PFSK-1 (cell line): Measurements from ENCODE around the gene TTC21A.

Experiments used
- FOXP2 ChIP-seq: optimal IDR thresholded peaks from 2 replicates; pipeline ENCODE3; 2011; ENCODE audit warnings: borderline replicate concordance, control low read depth, inconsistent platforms; ENCODE audit not compliant: insufficient read depth; ENCODE audit errors: extremely low read length, extremely low read depth
- POLR2AphosphoS5 ChIP-seq: IDR thresholded peaks from 2 replicates; pipeline ENCODE4 v1.6.1; 2012; ENCODE audit warnings: low read depth, mild to moderate bottlenecking, control low read depth, low read length, moderate library complexity
- SIN3A ChIP-seq: IDR thresholded peaks from 2 replicates; pipeline ENCODE4 v1.6.1; 2012; ENCODE audit warnings: mild to moderate bottlenecking, low read length, moderate library complexity, borderline replicate concordance; ENCODE audit not compliant: insufficient read depth
- TAF1 ChIP-seq: IDR thresholded peaks from 2 replicates; pipeline ENCODE4 v1.6.1; 2012; ENCODE audit warnings: low read length, control low read depth, borderline replicate concordance; ENCODE audit not compliant: insufficient read depth
- TF ChIP-seq, protein P1 (sequence below), 2 experiments: IDR thresholded peaks; 2 replicates each; pipeline versions ENCODE4 v1.6.1 to v1.8.0; 2011 to 2012; ENCODE audit warnings: low read depth in 2 of 2, low read length in 2 of 2, control low read depth in 1 of 2, inconsistent platforms in 1 of 2, mild to moderate bottlenecking in 1 of 2, moderate library complexity in 1 of 2; ENCODE audit not compliant: insufficient read depth in 1 of 2

TTC21A gene

DNA sequence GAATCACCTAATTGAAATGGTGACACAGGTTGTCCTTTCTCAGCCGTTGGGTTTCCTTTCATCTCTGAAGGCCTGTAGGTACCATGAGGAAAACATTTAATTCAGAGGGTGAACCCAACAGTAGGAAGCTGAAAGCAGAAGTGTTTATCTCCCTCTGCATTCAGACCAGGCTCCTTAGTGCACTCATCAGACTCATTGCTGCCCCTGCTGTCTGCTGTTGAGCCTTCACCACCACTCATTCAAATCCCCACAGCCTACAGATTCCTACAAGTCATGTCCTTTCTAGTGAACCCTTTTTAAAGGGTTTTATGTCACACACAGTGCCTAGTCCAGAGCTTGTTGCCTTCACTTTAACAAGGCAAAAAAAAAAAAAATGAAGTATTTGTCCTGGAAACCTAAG, 42.3 kb upstream of the TTC21A start:
- TF ChIP-seq TAF1: no peak
- no peak for TF ChIP-seq POLR2AphosphoS5
- TF ChIP-seq FOXP2: no peak
- TF ChIP-seq, protein P1, sequence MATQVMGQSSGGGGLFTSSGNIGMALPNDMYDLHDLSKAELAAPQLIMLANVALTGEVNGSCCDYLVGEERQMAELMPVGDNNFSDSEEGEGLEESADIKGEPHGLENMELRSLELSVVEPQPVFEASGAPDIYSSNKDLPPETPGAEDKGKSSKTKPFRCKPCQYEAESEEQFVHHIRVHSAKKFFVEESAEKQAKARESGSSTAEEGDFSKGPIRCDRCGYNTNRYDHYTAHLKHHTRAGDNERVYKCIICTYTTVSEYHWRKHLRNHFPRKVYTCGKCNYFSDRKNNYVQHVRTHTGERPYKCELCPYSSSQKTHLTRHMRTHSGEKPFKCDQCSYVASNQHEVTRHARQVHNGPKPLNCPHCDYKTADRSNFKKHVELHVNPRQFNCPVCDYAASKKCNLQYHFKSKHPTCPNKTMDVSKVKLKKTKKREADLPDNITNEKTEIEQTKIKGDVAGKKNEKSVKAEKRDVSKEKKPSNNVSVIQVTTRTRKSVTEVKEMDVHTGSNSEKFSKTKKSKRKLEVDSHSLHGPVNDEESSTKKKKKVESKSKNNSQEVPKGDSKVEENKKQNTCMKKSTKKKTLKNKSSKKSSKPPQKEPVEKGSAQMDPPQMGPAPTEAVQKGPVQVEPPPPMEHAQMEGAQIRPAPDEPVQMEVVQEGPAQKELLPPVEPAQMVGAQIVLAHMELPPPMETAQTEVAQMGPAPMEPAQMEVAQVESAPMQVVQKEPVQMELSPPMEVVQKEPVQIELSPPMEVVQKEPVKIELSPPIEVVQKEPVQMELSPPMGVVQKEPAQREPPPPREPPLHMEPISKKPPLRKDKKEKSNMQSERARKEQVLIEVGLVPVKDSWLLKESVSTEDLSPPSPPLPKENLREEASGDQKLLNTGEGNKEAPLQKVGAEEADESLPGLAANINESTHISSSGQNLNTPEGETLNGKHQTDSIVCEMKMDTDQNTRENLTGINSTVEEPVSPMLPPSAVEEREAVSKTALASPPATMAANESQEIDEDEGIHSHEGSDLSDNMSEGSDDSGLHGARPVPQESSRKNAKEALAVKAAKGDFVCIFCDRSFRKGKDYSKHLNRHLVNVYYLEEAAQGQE (IDR thresholded peaks at IDR 0.05; ENCODE audit: insufficient read depth in 1 of 2, low read depth in 2 of 2, low read length in 2 of 2): no peak
- TF ChIP-seq SIN3A: no peak

- TF ChIP-seq FOXP2: no peak
- TF ChIP-seq, protein P1 (IDR thresholded peaks at IDR 0.05; ENCODE audit: insufficient read depth in 1 of 2, low read depth in 2 of 2, low read length in 2 of 2): no peak
- TF ChIP-seq POLR2AphosphoS5: no peak
- TF ChIP-seq SIN3A: no peak
- no peak for TF ChIP-seq TAF1
Measured at GRCh38 chr3:39067286-39067685, 40.2 kb upstream of the TTC21A start.

- TF ChIP-seq FOXP2 (no peak), POLR2AphosphoS5 (no peak), TAF1 (no peak), SIN3A (no peak)
- TF ChIP-seq, protein P1 (IDR thresholded peaks at IDR 0.05; ENCODE audit: insufficient read depth in 1 of 2, low read depth in 2 of 2, low read length in 2 of 2): no peak
Measured at GRCh38 chr3:39068556-39068955, 38.9 kb upstream of the TTC21A start.

DNA sequence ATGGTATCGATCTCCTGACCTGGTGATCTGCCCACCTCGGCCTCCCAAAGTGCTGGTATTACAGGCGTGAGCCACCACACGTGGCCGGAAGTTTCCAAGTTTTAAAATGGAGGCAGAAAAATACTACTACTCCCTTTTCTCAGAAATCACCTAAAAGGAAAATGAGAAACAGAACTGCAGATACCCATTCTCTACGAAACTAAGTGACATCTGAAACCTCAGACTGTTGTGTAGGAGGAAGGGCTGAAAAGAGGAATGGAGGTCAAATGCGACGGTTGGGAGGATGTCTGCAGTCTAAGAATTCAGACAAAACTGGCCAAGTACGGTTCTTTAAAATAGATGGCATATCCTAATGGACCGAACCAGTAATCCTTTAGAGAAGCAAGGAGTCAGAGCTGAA, 31.6 kb upstream of the TTC21A start:
- TF ChIP-seq SIN3A (no peak), TAF1 (no peak), FOXP2 (no peak), POLR2AphosphoS5 (no peak)
- TF ChIP-seq, protein P1 (IDR thresholded peaks at IDR 0.05; ENCODE audit: insufficient read depth in 1 of 2, low read depth in 2 of 2, low read length in 2 of 2): no peak

DNA sequence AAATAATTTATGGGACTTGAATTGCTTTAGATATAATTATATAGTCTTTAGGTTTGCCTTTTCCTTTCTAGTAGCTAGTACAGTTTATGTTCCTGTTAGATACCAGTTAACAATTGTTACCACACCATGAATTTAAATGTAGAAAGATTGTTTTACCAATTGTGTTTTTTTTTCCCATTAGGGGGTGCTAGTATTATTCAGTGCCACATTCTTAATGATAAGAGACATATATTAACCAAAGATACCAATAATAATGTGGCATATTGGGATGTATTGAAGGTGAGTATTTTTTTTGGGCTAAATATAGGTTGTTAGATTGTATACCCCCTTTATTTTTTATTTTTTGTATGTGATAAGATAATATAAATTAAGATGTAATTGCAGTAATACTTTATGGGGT, 27.9 kb upstream of the TTC21A start:
- TF ChIP-seq TAF1: no peak
- TF ChIP-seq, protein P1 (IDR thresholded peaks at IDR 0.05; ENCODE audit: insufficient read depth in 1 of 2, low read depth in 2 of 2, low read length in 2 of 2): no peak
- TF ChIP-seq FOXP2: no peak
- no peak for TF ChIP-seq POLR2AphosphoS5
- no peak for TF ChIP-seq SIN3A
